OCI-LY1 (cell line): Measurements from ENCODE around the gene EN2.

Experiments
- EZH2 ChIP-seq: fragments of 200-600 bp; sonication (generic), shearing (Covaris generic); IDR thresholded peaks from 2 replicates; pipeline ENCODE4 v1.8.0; 2017; ENCODE audit warnings: borderline replicate concordance, mixed run types, mild to moderate bottlenecking, antibody characterized with exemption, low read length, moderate library complexity, mixed read lengths
- TF ChIP-seq, protein P1 (sequence below): fragments of 200-600 bp; sonication (generic), shearing (Covaris generic); IDR thresholded peaks from 2 replicates; pipeline ENCODE4 v1.5.1; 2017; ENCODE audit warnings: mild to moderate bottlenecking, antibody characterized with exemption, low read length, moderate library complexity, mixed read lengths

DNA sequence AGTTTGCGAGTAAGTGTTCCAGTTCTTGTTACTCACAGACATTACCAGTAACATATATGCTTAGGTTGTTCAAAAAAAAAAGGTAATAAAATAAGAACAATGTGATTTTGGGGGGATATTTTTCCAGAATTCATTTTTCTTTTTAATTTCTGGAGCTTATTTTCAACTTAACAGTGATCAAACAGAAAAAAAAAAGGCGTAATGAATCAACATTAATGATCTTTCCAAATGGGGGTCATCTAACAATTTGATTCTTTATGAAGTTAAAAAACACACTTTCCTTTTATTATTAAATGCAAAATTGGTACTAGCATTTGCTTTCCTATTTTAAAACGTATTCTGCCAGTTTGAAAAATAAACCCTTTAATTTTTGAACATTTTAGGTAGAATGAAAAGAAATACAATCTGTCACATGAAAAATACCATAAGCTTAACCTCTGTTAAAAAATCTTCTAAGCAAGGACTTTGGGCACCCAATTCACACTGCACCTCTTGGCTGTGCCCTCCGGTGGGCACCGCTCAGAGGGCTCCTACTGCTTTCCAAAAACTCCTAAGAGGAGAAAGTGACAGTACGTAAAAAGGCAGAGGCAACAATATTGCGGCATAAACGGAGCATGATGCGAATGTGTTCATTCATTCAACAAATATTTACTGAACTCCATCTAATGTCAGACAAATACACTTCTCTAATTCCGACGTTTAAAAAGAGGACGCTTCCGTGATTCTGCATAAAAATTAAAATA is 55.8 kb downstream of the EN2 start:
- TF ChIP-seq, protein P1, sequence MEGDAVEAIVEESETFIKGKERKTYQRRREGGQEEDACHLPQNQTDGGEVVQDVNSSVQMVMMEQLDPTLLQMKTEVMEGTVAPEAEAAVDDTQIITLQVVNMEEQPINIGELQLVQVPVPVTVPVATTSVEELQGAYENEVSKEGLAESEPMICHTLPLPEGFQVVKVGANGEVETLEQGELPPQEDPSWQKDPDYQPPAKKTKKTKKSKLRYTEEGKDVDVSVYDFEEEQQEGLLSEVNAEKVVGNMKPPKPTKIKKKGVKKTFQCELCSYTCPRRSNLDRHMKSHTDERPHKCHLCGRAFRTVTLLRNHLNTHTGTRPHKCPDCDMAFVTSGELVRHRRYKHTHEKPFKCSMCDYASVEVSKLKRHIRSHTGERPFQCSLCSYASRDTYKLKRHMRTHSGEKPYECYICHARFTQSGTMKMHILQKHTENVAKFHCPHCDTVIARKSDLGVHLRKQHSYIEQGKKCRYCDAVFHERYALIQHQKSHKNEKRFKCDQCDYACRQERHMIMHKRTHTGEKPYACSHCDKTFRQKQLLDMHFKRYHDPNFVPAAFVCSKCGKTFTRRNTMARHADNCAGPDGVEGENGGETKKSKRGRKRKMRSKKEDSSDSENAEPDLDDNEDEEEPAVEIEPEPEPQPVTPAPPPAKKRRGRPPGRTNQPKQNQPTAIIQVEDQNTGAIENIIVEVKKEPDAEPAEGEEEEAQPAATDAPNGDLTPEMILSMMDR = no peak
- no peak for TF ChIP-seq EZH2
